Inferior parietal cortex (tissue), 1 donor: ENCODE results near the gene MBNL3.
"Not testable (repeated sequence)": the region's sequence is repeated elsewhere in the genome, so short reads cannot be mapped to it uniquely, and the experiment has no call there.

Source experiments
- DNase-seq: peaks from one replicate; pipeline ENCODE4 v3.0.0-alpha.2; 2016; ENCODE audit errors: extremely low spot score

The MBNL3 gene

DNA sequence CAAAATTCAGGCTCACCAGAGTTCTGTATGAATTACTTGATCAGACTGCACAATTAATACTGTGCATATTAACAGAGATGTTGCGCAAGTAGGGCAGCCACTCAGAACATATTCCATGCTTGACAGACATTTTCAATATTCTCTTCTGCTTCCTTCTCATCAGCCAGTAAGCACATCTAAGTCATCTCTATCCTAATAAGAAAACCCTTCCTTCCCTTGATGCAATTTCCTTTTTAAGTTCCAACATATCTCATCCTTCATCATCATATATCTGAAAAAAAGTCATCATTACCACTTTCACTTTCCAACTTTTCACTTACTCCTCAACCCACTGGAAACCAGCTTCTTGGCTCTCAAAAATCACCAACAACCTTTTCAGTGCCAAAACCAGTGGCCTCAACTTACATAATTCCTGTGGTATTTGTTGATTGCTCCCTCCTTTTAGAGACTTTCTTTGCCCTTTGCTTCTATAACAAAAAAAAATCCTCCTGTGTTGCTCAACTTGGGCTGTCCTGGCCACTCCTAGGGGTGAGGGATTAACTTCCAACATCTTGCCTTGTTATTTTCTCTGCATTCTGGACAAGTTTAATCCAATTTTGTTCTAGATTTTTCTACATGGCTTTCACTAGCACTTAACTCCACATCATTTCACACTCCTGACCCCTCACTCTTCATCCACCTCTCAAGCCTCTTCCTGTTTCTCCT is 14.1 kb downstream of the MBNL3 start:
- no peak for DNase-seq

DNA sequence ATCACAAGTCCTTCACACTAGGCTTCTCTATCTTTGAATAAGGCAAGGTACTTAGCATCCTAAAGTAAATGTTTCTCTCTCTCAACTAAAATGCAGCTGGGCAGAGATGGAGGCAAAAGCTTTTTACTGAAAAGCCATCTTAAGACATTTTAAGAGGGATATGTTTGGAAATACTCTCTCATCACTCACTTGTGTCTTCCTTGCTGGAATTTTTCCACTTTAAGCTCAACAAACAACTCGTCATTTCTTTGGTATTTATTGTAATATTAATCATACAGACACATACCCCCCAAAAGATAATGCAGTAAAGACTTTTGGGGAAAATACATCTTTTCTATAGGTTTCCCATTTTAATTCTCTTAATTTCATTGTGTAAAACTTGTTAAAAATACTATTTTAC is 16.4 kb downstream of the MBNL3 start:
- no peak for DNase-seq

DNA sequence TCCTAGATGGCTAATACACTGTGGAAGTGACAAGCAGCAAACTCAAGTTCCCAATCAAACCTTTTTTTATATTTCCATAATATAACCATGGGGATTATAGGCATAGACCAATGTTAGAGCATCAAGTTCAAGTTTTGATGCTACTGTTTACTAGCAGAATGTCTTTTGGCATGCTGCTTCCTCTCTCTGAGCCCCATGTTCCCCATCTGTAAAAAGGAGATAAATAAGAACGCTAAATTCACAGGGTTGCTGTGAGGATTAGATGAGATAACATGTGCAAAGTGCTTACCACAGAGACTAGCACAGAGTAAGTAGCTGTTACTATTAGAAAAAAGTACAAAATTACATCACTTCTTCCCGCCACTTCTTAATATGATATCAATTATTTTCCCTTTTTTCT is 18.0 kb downstream of the MBNL3 start:
- DNase-seq, result no peak

DNA sequence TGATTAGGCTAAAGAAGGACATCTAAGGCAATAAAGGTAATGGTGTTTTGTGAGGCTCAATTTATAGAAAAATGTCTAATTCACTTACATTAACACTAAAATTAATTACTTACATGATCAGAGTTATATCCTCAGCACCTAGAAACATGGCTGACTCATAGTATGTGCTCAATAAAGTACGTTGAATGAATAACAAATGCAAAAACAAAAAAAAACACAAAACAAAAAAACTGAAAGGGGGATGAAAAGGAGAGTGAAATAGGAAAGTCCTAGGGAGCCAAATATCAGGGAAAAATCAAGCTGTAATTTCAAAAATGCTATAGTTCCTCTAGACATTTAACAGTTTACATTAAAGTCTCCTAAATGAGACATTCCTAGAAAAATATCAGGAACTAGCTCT is 18.7 kb downstream of the MBNL3 start:
- DNase-seq, result no peak

DNA sequence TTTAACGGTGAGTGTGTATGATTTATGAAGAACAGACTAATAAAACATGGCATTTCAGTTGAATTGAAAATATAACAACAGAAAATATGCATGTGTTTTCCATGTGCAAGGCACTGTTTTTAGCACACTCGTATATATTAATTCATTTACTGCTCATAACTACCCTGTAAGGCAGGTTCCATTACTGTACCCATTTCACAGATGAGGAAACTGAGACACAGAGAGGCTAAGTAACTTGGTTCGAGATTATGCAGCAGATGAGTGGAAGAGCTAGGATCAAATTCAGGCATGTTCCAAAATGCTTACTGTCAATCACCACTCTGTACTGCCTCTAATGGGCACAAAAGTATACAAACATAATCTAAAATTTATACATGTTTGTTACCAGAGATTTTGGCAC is 20.4 kb downstream of the MBNL3 start:
- DNase-seq, result no peak

DNA sequence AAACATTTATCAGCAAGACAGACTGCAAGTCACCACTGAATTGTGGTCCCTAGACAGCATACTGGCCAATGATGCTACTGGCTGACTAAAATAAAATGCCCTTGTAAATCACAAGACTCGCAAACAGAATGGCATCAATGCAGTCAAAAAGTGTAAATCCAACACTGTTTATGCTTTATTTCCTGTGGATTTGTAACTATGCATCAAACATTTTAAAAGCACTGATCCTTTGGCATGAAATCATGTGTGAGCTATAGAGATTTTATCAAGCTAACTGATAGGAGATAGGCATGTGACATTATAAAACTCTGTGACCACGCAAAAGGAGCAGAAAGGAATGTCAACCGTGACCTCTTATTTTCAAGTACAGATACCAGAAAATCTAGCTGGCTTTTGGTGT is 20.8 kb downstream of the MBNL3 start:
- no peak for DNase-seq

DNA sequence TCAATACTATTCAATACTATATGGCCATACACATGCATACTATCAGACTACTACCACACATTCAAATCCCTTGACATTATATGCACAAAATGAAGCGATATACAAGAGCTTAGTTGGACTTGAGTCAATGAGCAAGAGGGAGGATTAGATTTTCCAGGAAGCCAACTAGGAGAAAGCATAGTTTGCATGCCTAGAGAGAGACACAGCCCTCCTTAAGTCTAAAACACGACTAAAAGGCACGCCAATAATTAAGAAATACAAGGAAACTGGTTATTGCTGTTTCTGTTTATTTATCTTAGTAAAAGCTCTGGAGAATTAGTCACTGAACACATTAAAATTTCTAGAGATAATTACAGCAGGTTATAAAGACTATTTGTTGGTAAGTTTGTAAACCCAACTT is 21.8 kb downstream of the MBNL3 start:
- DNase-seq, result no peak

DNA sequence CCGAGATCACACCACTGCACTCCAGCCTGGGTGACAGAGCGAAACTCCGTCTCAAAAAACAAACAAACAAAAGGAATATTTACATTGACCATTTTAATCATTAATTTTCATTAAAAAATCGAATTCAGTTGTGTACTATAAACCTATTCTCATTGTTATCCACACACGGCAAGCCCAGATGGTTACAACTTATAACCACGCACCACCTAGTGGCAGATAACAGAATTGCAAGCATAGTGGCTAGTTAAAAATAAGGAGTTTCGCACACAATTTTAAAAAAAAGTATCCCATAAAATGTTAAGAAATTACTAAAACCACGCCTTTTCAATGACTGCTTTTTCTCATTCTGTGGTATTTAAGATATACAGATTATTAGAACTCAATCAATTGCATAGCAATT is 25.4 kb downstream of the MBNL3 start:
- no peak for DNase-seq

DNA sequence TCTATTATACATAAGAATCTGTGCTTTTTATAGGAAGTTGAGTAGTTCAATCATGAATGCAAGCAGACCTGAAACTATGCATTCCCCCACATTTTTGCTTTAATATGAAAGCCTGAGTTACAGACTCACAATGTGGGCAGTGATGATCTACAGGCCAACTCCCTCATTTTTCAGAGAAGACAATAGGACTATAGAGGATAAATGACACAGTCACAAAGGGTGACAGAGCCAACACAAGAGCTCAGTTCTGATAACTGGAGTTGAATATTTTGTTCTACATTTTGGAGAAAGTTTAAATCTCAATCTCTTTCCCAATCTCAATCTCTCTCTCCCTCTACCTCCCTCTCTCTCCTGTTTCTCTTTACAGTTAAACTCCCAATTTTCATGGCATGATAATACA is 27.0 kb downstream of the MBNL3 start:
- DNase-seq, result peak; percentile 20

DNA sequence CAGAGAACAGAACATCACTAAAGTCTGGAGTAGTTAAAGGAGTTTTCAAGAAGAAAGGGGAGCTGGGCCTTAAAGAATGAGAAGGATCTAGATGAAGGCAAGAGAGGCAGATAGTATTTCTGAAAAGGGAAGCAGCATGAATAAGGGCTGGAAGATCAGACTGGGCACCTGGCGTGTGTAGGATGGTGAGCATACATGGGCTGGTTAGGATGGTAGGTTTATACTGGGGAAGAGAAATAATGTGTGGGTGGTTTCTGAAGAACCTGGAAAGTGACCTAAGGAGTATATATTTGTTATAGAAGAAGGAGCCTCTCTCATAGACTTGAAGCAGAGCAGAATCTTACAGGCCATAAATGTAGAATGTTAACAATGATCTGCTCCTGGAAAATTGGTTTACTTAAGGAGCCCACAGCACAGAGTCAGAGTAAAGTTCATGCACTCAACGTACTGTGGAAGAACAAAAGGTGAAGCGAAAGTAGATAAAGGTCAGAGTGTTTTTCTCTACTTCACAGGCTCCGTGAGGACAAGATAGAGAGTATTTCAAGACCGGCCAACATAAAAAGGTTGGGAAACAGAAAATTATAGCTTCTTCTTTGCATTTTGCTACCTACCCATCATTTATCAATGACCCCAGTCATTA is 35.8 kb downstream of the MBNL3 start:
- no peak for DNase-seq

DNA sequence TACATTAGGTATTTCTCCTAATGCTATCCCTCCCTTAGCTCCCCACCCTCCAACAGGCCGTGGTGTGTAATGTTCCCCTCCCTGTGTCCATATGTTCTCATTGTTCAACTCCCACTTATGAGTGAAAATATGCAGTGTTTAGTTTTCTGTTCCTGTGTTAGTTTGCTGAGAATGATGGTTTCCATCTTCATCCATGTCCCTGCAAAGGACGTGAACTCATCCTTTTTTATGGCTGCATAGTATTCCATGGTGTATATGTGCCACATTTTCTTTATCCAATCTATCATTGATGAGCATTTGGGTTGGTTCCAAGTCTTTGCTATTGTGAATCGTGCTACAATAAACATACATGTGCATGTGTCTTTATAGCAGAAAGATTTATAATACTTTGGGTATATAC is 42.9 kb downstream of the MBNL3 start:
- not testable (repeated sequence) for DNase-seq

DNA sequence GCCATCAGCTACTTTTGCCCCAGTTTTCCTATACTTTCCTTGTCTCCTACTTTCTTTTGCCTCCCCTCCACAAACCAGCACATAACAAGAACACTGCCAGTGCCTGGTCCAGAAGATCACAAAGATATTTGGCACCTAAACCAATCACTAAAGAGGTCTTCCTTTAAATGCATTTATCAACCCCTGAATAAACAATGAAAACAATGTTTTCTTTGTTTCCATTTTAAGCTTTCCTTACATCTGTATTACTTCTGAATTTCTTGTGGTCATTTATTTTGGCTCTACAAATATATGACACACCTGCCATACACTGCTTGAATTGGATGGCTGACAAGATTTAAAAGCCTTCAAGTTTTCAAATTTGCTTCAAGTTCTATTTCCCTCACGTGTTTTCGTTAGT is 43.9 kb downstream of the MBNL3 start:
- DNase-seq, result no peak

DNA sequence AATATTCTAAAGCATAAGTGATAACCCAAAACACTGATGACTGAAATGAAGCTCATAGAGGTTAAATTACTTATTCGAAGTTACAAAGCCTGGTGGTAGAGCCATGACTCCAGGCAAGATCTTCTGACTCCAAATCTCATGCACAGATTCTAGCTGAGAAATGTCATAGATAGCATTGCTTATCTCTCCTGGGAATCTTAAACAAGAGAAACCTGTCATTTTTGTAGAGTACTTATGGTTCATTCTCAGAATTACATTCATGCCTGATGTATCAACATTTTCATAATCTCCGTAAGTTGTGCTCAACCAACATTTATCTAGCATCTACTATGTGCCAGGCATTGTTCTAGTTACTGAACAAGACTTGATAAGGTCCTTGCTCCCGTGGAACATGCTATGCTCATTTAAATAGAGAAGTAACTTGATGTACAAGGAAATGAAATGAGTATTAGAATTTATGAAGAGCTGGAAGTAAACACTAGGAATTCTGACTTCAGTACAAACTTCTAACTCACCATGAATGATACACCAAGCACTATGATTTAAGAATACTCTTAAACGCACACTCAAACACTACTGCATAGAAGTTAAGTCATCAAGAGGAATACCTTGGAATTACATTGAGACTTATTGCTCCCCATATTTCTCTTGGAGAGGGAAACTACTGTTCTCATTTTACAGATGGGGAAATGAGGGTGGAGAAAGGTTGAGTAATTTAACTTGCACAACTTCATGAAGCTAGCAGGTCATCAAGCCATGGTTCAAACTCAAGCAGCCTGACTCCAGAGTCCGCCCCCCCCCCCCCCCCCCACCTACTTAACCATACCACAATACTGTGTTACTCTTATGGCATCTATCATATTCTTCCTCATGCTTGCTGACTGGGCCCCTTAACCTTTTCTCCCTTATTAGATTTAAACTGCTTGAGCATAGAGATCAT is 45.4 kb downstream of the MBNL3 start:
- no peak for DNase-seq

DNA sequence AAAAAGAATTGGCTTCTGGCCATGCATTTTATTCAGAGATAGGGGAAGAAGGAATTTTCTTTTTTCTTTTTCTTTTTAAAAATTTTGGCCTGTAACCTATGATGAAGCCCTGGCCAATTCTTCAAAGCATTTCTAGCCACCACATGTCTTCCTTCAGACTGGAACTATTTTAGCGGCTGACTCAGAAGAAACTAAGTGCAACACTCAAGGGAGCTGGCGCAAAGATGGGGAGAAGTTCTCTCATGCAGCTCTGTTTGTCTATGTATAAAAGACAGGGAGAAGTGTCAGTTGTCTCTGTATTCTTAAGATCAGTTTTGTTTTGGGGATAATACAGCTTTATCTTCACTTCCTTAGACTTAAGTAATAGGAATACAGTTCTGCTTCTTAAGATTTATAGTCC is 46.1 kb downstream of the MBNL3 start:
- DNase-seq, result no peak

DNA sequence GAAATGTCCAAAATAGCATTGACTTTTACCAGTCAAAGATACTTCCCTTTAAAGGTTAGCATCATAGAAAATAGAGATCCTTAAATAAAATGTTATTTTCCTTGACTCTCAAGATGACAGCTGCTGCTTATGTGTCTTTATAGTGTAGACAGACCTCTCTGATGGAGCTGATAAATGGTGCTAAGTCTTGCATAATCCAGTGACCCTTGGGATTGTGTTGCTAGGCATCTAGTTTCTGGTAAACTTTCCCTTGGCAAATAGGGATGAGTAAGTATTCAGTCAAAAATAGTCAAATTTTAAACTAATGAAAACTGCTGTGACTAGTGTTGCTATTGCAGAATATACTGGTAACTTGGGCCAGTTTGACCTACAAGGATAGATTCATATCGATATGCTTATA is 53.6 kb downstream of the MBNL3 start:
- no peak for DNase-seq

DNA sequence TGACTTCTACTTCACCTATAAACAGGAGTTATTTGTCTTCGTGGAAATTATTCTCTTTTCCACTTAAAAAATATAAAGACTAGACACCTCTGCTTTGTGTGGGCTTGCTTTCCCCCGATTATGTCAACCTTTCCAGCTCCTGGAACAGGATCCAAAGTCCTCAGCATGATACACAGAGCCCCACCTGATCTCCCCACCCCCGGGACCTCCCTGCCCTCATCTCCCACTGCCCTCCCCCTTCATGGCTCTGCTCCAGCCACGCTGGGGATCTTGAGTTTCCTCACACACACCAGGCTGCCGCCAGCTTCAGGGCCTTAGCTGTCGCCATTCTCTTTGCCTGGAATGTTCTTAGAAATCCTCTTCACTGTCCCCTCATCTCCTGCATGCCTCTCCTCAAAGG is 55.3 kb downstream of the MBNL3 start:
- no peak for DNase-seq

DNA sequence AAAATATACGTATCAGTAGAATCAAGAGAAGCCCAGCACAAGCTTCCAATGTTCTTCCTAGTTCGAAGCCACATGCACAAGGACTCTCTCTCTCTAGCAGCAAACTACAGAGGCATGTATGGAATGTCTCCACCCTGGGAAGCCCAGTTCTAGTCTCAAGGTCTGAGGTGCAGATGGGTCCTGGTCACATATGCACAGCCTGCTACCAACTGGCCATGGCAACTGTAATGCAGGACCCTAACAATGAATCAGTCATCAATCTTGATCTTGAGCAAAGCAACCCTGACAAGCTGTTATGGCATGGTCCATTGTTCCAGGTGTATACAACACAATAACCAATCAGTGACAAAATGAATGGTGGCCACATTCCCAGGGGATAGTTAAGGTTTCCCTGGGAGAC is 55.8 kb downstream of the MBNL3 start:
- no peak for DNase-seq

DNA sequence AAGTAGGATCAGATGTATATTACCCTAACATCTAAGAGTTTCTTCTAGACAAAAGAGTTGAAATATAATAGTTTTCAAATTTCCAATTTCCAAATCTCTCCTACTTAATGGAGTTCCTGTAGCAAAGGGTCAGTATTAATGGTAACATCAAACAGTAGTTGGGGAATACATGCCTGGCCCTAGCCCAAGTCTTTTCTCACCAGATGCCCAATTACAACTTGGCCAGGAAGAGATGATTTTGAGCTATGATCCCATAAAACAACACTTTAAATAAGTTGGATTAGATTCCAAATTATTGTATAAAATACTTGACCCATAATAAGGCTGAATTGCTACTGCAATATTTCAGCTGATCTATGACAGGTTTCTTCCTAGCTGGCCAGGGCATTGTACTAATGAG is 59.9 kb downstream of the MBNL3 start:
- no peak for DNase-seq

DNA sequence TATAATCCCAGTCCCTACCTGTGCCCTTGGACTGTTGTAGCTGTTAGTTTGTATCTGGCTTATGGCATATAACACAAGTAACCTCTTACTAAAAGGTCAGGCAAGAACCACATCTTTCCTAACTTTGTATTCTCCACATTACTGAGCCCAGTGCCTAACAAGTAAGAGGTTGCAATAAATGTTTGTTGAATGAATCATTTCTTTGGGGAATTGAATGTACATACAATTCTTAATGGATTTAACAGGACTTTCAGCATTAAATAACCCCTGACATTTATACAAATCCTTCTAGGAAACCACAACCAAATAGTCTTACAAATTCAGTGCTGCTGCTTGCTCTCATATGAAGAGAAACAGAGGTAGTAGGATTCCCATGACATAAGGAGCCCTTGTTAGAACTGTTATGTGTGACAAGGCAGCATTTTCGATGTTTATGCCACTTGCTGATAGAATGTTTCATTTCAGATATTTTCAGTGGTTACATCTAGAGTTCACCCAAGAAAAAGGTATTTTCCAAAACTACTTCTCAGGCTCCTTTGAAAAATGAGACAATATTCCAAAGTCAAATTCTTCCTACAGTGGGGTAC is 62.0 kb downstream of the MBNL3 start:
- DNase-seq, result no peak

DNA sequence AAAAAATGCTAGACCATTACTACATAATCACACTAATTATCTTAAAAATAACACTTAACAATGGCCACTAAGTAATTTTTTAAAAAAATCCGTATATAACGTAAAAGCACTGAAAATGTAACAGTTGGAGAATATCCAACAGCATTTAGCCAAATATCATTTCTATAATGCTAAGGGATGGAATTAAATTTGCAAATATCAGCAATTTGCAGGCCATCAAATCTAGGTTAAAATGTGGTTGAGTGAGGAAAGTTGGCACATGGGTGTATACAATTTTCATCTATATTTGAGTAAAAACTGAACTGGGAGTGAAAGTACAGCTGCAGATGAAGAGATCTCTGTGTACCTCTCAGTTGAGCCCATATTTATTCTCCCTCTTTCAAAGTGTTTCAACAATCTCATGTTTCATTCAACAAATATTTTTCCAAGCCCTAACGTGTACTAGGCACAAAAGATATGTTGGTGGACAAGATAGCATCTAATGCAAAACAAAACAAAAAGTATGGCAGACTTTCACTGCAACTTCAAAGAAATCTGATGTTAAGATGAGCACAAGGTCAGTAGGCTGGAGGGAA is 63.0 kb downstream of the MBNL3 start:
- DNase-seq, result no peak

DNA sequence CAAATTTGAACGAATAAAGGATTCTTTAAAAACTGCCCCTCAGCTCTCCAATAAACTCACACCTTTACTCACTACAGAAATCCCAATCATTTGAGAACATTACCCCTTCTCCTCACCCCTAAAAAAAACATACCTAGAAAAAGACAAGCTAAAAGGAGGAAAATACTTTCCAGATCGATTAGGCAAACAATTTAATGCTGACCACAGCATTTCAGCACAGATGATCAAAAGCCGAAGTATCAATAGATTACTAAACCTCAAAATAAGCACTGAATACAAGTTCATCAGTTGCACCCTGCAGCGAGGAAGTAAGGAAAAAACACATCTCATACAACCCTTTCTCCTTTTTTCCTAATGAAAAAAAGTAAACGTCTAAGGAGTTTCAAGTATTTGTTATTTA is 65.5 kb downstream of the MBNL3 start:
- DNase-seq, result no peak

DNA sequence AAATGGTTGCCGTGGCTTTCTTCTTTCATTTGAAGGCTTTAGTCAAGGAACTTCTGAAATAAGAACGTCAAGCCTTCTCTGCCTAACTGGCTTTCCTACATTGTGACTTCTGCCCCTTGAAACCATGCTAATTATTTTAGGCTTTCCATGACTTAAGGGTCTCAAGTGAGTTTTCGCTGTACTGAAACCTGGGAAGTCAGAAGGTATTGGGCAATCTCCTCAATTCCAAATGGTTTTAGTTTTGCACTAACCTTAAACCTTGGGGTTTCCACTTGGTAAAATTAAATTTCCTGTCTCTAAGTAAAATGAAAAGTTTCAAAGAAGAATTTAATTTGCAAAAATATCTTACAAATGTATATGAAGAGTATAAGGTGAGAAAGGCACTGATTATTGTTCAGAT is 73.8 kb downstream of the MBNL3 start:
- DNase-seq, result no peak
